Naive thymus-derived CD4-positive, alpha-beta T cell (primary cell): ENCODE measurements around the gene TAF5L. TPM values are rescaled to one million over a fixed set of nuclear protein-coding genes. Genes with fewer than 3 reads are reported as not detected.

Experiments used
- ATAC-seq: fragments of 150-1000 bp; cut with Tn5 transposase; 2 replicates; pipeline ENCODE4 v1.10.0; 2021; ENCODE audit warnings: mild to moderate bottlenecking, moderate library complexity
- CTCF ChIA-PET: fragments of 350-600 bp; sonication (Branson Sonifier 250); formaldehyde crosslinking; loops from one replicate; lab custom pipeline; 2021; ENCODE audit warnings: antibody characterized with exemption; lab: Charles Lee
- POLR2A ChIA-PET: fragments of 350-600 bp; sonication (Branson Sonifier 250); formaldehyde crosslinking; loops from one replicate; lab custom pipeline; 2021; ENCODE audit warnings: antibody characterized with exemption, inconsistent platforms; lab: Charles Lee
- DNase-seq, 9 donors: peaks; one replicate each; pipeline versions ENCODE4 v3.0.0 to v3.0.0-alpha.2; 2020 to 2022; ENCODE audit warnings: mixed read lengths in 1 of 9
- H3K27ac ChIP-seq: one replicate; pipeline ENCODE4 v1.7.0; 2013; ENCODE audit warnings: mild to moderate bottlenecking, low read depth, low read length, moderate library complexity
- H3K27me3 ChIP-seq, 2 donors: one replicate each; pipeline ENCODE4 v1.7.0; 2013; ENCODE audit warnings: low read length in 2 of 2, mild to moderate bottlenecking in 2 of 2, moderate library complexity in 2 of 2; ENCODE audit not compliant: control insufficient read depth in 2 of 2, insufficient read depth in 2 of 2
- H3K36me3 ChIP-seq, 3 experiments: 1 replicate in 2 of 3; 2 replicates in 1 of 3; pipeline ENCODE4 v1.7.0; 2013; ENCODE audit warnings: low read length in 3 of 3, mild to moderate bottlenecking in 3 of 3, moderate library complexity in 1 of 3; ENCODE audit not compliant: insufficient read depth in 3 of 3, control insufficient read depth in 2 of 3
- H3K4me1 ChIP-seq, 2 donors: one replicate each; pipeline ENCODE4 v1.7.0; 2013; ENCODE audit warnings: low read length in 2 of 2, mild to moderate bottlenecking in 2 of 2, moderate library complexity in 1 of 2; ENCODE audit not compliant: control insufficient read depth in 2 of 2, insufficient read depth in 2 of 2
- H3K4me3 ChIP-seq: 2 replicates; pipeline ENCODE4 v1.7.0; 2013; ENCODE audit warnings: mild to moderate bottlenecking, low read length
- H3K9me3 ChIP-seq, 3 experiments: 1 replicate in 2 of 3; 2 replicates in 1 of 3; pipeline ENCODE4 v1.7.0; 2013; ENCODE audit warnings: low read length in 3 of 3; ENCODE audit not compliant: control insufficient read depth in 2 of 3
- H3K27ac Mint-ChIP-seq, 9 donors: one replicate each; pipeline ENCODE4 v1.8.0; 2020 to 2022; ENCODE audit warnings: mixed read lengths in 9 of 9, mild to moderate bottlenecking in 8 of 9, moderate library complexity in 5 of 9, inconsistent platforms in 2 of 9
- H3K27me3 Mint-ChIP-seq, 5 donors: one replicate each; pipeline ENCODE4 v1.8.0; 2021 to 2022; ENCODE audit warnings: mixed read lengths in 5 of 5, mild to moderate bottlenecking in 1 of 5
- H3K36me3 Mint-ChIP-seq, 5 donors: one replicate each; pipeline ENCODE4 v1.8.0; 2020 to 2022; ENCODE audit warnings: mixed read lengths in 5 of 5, mild to moderate bottlenecking in 3 of 5, inconsistent platforms in 1 of 5
- H3K4me1 Mint-ChIP-seq, 7 donors: one replicate each; pipeline ENCODE4 v1.8.0; 2020 to 2022; ENCODE audit warnings: mixed read lengths in 7 of 7, mild to moderate bottlenecking in 3 of 7, inconsistent platforms in 1 of 7
- H3K4me3 Mint-ChIP-seq, 10 donors: one replicate each; pipeline ENCODE4 v1.8.0; 2020 to 2022; ENCODE audit warnings: mild to moderate bottlenecking in 10 of 10, mixed read lengths in 10 of 10, moderate library complexity in 6 of 10, inconsistent platforms in 2 of 10
- H3K9me3 Mint-ChIP-seq, 11 donors: one replicate each; pipeline ENCODE4 v1.8.0; 2020 to 2022; ENCODE audit warnings: mixed read lengths in 11 of 11, mild to moderate bottlenecking in 4 of 11, inconsistent platforms in 1 of 11, moderate library complexity in 1 of 11
- intact Hi-C, 2 donors: fragments of 100-400 bp; cut with micrococcal nuclease; formaldehyde crosslinking; loops; one replicate each; pipeline ENCODE4 v1.15.1; 2023
- polyA plus RNA-seq, 2 donors: library from polyadenylated mRNA; unstranded; fragments of 300-500 nt; fragmentation: Illumina TruSeq; gene quantifications; one replicate each; pipeline ENCODE4 v1.2.3, GENCODE V29; 2021
- total RNA-seq, 6 experiments: library from RNA in 5 of 6; stranded (reverse) in 5 of 6; gene quantifications; 1 replicate in 5 of 6; 2 replicates in 1 of 6; pipeline ENCODE4 v1.2.3 and lab custom pipeline; 2021 to 2026

TAF5L gene
- total and polyA plus RNA-seq, 7 experiments from 2014 or later: 4.7 to 27.2 (median 19.7) TPM

DNA sequence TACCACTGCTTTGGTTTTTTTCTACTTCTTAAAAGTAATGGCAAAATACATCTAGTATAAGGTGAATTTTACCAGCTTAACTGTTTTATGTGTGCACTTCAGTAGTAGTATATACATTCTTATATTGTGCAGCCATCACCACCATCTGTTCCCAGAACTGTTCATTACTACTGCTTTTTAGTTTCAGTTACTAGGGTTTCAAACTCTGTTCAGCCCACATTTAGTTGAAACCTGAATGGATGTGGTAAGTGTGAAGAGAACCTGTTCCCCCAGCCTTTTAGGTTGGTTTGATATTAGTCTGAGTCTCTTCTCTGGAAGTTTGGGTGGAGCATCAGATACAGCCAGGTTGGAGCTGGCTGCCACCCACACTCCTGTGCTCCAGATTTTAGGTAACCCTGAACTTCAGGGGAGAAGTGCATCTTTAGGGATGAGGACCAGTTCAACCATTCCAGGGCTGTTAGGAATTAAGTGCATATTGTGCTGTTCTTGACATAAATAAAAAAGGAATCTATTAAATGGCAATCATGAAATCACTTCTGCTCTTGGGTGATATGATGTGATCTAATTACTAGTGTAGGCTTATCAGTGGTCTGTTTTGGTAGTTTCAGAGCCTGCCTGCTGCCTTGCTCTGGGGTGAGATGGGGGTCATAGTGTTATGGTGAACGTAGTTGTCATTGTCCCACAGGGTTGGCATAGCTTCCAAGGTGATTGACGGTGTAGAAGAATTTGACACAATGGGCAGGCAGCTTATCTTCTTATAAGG is 32.3 kb upstream of the TAF5L start:
- no peaks in the 10 kb centered on the region for H3K9me3 ChIP-seq
- Mint-ChIP-seq H3K4me1 (peaks cover 0 to 11% (median 5%) of the 10 kb centered on the region in 7 donors), H3K27me3 (no peaks in the 10 kb centered on the region), H3K4me3 (no peak overlapping the region), H3K27ac (peak overlapping the region in 3 of 9 donors; percentile 18 to 40 (median 23)), H3K9me3 (no peaks in the 10 kb centered on the region), H3K36me3 (peaks cover 0 to 40% (median 12%) of the 10 kb centered on the region in 5 donors)
- ChIA-PET CTCF (interaction anchor here (1.0 to 1.1 kb wide), 2 partner anchors 15 to 452 kb away, joined by 3 to 4 read pairs; no protein-coding TSS in a partner anchor), POLR2A (no interaction called here)
- no peak overlapping the region for H3K27ac ChIP-seq
- intact Hi-C loops: no loop called here
- H3K4me1 ChIP-seq: no peaks in the 10 kb centered on the region
- H3K36me3 ChIP-seq: peaks cover 0 to 51% (median 6%) of the 10 kb centered on the region in 3 experiments
- ATAC-seq (no peak), DNase-seq (no peak)
- H3K27me3 ChIP-seq: no peaks in the 10 kb centered on the region
- no peak overlapping the region for H3K4me3 ChIP-seq

DNA sequence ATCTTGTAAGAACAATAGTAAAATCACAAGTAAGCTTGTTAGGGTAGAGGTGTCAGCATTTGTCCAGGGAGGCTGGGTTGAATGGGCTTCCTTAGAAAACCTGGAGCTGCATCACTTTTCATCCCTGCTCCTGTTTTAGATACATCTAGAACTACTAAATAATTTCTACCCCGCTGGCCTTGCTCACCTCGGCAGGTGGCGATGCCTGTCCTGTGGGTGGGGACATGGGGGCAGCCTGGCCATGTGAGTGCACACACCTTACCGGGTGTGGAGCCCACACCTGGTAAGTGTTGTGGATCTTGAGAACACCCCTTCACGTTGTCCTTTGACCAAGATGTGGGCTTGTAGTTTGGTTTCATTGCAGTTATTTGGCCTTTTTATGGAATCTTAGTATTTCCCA is 29.9 kb upstream of the TAF5L start:
- intact Hi-C loops: no loop called here
- H3K27ac ChIP-seq: no peak overlapping the region
- H3K36me3 ChIP-seq: peaks cover 0 to 66% (median 6%) of the 10 kb centered on the region in 3 experiments
- H3K27ac Mint-ChIP-seq: peak overlapping the region in 2 of 9 donors; percentile 3 to 25
- DNase-seq: no peak
- no peak overlapping the region for H3K4me3 Mint-ChIP-seq
- no peaks in the 10 kb centered on the region for H3K4me1 ChIP-seq
- no peaks in the 10 kb centered on the region for H3K9me3 ChIP-seq
- H3K4me1 Mint-ChIP-seq: peaks cover 0 to 6% (median 0%) of the 10 kb centered on the region in 7 donors
- no peaks in the 10 kb centered on the region for H3K27me3 ChIP-seq
- H3K36me3 Mint-ChIP-seq: peaks cover 0 to 40% (median 12%) of the 10 kb centered on the region in 5 donors
- no peaks in the 10 kb centered on the region for H3K27me3 Mint-ChIP-seq
- ChIA-PET POLR2A (no interaction called here), CTCF (interaction anchor here (1.4 kb wide), 1 partner anchor 511 kb away, joined by 3 read pairs; no protein-coding TSS in a partner anchor)
- no peaks in the 10 kb centered on the region for H3K9me3 Mint-ChIP-seq
- no peak overlapping the region for H3K4me3 ChIP-seq
- ATAC-seq: no peak

DNA sequence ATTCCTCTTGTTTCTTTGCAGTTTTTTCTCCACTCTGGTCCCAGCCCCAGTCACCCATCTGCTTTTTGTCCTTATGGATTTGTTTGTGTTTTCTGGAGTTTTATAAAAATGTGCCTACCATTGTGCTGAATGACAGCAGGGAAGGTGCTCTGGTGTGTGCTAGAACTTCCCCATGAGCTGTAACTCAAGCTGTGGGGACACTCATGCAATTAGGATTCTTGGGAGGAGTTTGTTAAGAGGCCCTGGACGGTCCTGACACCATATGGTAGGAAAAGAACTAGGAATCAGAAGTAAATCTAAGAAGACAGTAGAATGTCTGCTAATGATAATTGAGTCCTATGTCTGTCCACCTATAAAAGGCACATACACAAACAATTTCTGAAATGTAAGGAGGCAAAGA is 27.5 kb upstream of the TAF5L start:
- Mint-ChIP-seq H3K4me3 (no peak overlapping the region), H3K36me3 (peaks cover 5 to 39% (median 11%) of the 10 kb centered on the region in 5 donors), H3K27me3 (no peaks in the 10 kb centered on the region), H3K27ac (peak overlapping the region in 2 of 9 donors; percentile 43 to 57), H3K9me3 (no peaks in the 10 kb centered on the region), H3K4me1 (peaks cover 0 to 6% (median 0%) of the 10 kb centered on the region in 7 donors)
- Histone ChIP-seq H3K36me3 (peaks cover 0 to 79% (median 7%) of the 10 kb centered on the region in 3 experiments), H3K27ac (no peak overlapping the region), H3K27me3 (no peaks in the 10 kb centered on the region), H3K9me3 (no peaks in the 10 kb centered on the region), H3K4me3 (no peak overlapping the region), H3K4me1 (no peaks in the 10 kb centered on the region)
- intact Hi-C loops: no loop called here
- ChIA-PET CTCF (no interaction called here), POLR2A (no interaction called here)
- ATAC-seq: no peak
- DNase-seq: no peak

DNA sequence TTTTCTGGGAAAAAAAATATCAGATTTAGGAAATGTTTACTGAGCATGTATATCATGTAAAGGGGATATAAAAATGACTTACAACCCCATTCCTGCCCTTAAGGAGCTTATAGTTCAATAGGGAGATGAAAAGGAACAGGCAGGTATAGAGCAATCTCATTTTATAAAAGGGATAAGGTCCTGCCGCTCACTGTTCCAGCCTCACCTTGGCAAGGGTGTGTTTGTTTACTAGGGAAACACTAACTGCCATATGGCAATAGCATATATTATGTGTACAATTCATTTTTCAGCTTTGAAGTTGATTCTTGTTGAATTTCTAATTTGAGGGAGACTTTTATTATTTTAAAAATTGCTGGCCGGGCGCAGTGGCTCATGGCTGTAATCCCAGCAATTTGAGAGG is 25.6 kb upstream of the TAF5L start:
- Mint-ChIP-seq H3K36me3 (peaks cover 7 to 44% (median 9%) of the 10 kb centered on the region in 5 donors), H3K4me1 (no peaks in the 10 kb centered on the region), H3K27ac (no peak overlapping the region), H3K4me3 (no peak overlapping the region), H3K9me3 (no peaks in the 10 kb centered on the region), H3K27me3 (no peaks in the 10 kb centered on the region)
- DNase-seq (no peak), ATAC-seq (no peak)
- Histone ChIP-seq H3K9me3 (no peaks in the 10 kb centered on the region), H3K4me1 (no peaks in the 10 kb centered on the region), H3K27ac (no peak overlapping the region), H3K27me3 (no peaks in the 10 kb centered on the region), H3K36me3 (peaks cover 8 to 83% (median 13%) of the 10 kb centered on the region in 3 experiments), H3K4me3 (no peak overlapping the region)
- intact Hi-C loops: no loop called here
- ChIA-PET POLR2A (interaction anchor here (0.6 kb wide), 1 partner anchor 76 kb away, joined by 3 read pairs; no protein-coding TSS in a partner anchor), CTCF (no interaction called here)

- POLR2A ChIA-PET: no interaction called here
- H3K36me3 ChIP-seq: peaks cover 8 to 88% (median 13%) of the 10 kb centered on the region in 3 experiments
Measured at GRCh38 chr1:229650045-229650444, 24.1 kb upstream of the TAF5L start.

GRCh38 chr1:229648406-229648805 is 22.5 kb upstream of the TAF5L start:
- no peak overlapping the region for H3K4me3 ChIP-seq
- H3K4me1 ChIP-seq: no peaks in the 10 kb centered on the region
- H3K4me3 Mint-ChIP-seq: no peak overlapping the region
- H3K9me3 Mint-ChIP-seq: no peaks in the 10 kb centered on the region
- no peak for DNase-seq
- no peaks in the 10 kb centered on the region for H3K27me3 Mint-ChIP-seq
- ChIA-PET POLR2A (no interaction called here), CTCF (no interaction called here)
- intact Hi-C loops: no loop called here
- no peak for ATAC-seq
- H3K36me3 Mint-ChIP-seq: peaks cover 14 to 54% (median 18%) of the 10 kb centered on the region in 5 donors
- H3K27me3 ChIP-seq: no peaks in the 10 kb centered on the region
- H3K4me1 Mint-ChIP-seq: peaks cover 0 to 7% (median 0%) of the 10 kb centered on the region in 7 donors
- H3K9me3 ChIP-seq: no peaks in the 10 kb centered on the region
- peaks cover 8 to 90% (median 13%) of the 10 kb centered on the region in 3 experiments for H3K36me3 ChIP-seq
- H3K27ac Mint-ChIP-seq: no peak overlapping the region
- H3K27ac ChIP-seq: no peak overlapping the region

More at GRCh38 chr1:229650045-229650444, 24.1 kb upstream of the TAF5L start:
- no peaks in the 10 kb centered on the region for H3K9me3 Mint-ChIP-seq
- H3K27ac Mint-ChIP-seq: no peak overlapping the region
- no peaks in the 10 kb centered on the region for H3K4me1 ChIP-seq
- no peak overlapping the region for H3K4me3 ChIP-seq
- peaks cover 14 to 52% (median 18%) of the 10 kb centered on the region in 5 donors for H3K36me3 Mint-ChIP-seq
- H3K4me3 Mint-ChIP-seq: no peak overlapping the region
- no peaks in the 10 kb centered on the region for H3K9me3 ChIP-seq
- CTCF ChIA-PET: interaction anchor here (0.6 kb wide), 1 partner anchor 499 kb away, joined by 3 read pairs; no protein-coding TSS in a partner anchor
- no peaks in the 10 kb centered on the region for H3K27me3 ChIP-seq
- peaks cover 0 to 6% (median 0%) of the 10 kb centered on the region in 7 donors for H3K4me1 Mint-ChIP-seq
- H3K27ac ChIP-seq: no peak overlapping the region
- intact Hi-C loops: no loop called here
- no peaks in the 10 kb centered on the region for H3K27me3 Mint-ChIP-seq
- ATAC-seq: no peak
- no peak for DNase-seq
